H1 (cell line): ENCODE measurements around the gene OSM.

Experiments used
- CTCF ChIP-seq, 3 experiments: IDR thresholded peaks; 1 replicate in 2 of 3; 2 replicates in 1 of 3; pipeline versions ENCODE4 v1.5.1 to v1.6.1; 2011; ENCODE audit warnings: low read length in 3 of 3, mild to moderate bottlenecking in 3 of 3, inconsistent platforms in 2 of 3, low read depth in 1 of 3, moderate library complexity in 1 of 3; ENCODE audit not compliant: insufficient read depth in 1 of 3; ENCODE audit errors: control extremely low read depth in 1 of 3
- USF2 ChIP-seq: IDR thresholded peaks from 2 replicates; pipeline ENCODE4 v1.6.1; 2011; ENCODE audit warnings: low read length, improper control_type of control experiment

GRCh38 chr22:30222321-30222720 lies 44.3 kb downstream of the OSM start:
- TF ChIP-seq CTCF (IDR thresholded peaks at IDR 0.05; ENCODE audit: control extremely low read depth in 1 of 3, insufficient read depth in 1 of 3, low read depth in 1 of 3, low read length in 3 of 3) (no peak), USF2 (no peak)
